Common myeloid progenitor, CD34-positive (primary cell): ENCODE data around the gene AGAP2.
"Not testable (repeated sequence)": the region's sequence is repeated elsewhere in the genome, so short reads cannot be mapped to it uniquely, and the experiment has no call there.

Experiments used
- CTCF ChIA-PET: fragments of 350-600 bp; sonication (Branson Sonifier 250); formaldehyde crosslinking; loops from one replicate; lab custom pipeline; 2021; ENCODE audit warnings: antibody characterized with exemption; lab: Charles Lee
- POLR2A ChIA-PET: fragments of 350-600 bp; sonication (Branson Sonifier 250); formaldehyde crosslinking; loops from one replicate; lab custom pipeline; 2021; ENCODE audit warnings: antibody characterized with exemption; lab: Charles Lee
- DNase-seq, 3 donors: peaks; one replicate each; pipeline versions ENCODE4 v3.0.0 to v3.0.0-alpha.2; 2013
- H3K27ac ChIP-seq, 2 experiments: 1 replicate in 1 of 2; 2 replicates in 1 of 2; pipeline ENCODE4 v1.7.0; 2013; ENCODE audit warnings: inconsistent platforms in 2 of 2, low read length in 2 of 2, mild to moderate bottlenecking in 2 of 2, low read depth in 1 of 2, moderate library complexity in 1 of 2; ENCODE audit not compliant: severe bottlenecking in 2 of 2, insufficient read depth in 1 of 2, poor library complexity in 1 of 2
- H3K27me3 ChIP-seq, 5 experiments: replicated peaks in 2 of 5; 1 replicate in 3 of 5; 2 replicates in 2 of 5; pipeline versions ENCODE4 v1.6.1 to v1.7.0; 2013; ENCODE audit warnings: low read length in 4 of 5, mild to moderate bottlenecking in 2 of 5, moderate library complexity in 2 of 5, inconsistent platforms in 1 of 5; ENCODE audit not compliant: insufficient read depth in 5 of 5, control insufficient read depth in 4 of 5
- H3K36me3 ChIP-seq, 4 experiments: 1 replicate in 2 of 4; 2 replicates in 2 of 4; pipeline versions ENCODE4 v1.6.1 to v1.7.0; 2013; ENCODE audit warnings: low read length in 3 of 4, control low read depth in 1 of 4, mild to moderate bottlenecking in 1 of 4; ENCODE audit not compliant: control insufficient read depth in 4 of 4, insufficient read depth in 4 of 4
- H3K4me1 ChIP-seq, 4 experiments: 1 replicate in 3 of 4; 2 replicates in 1 of 4; pipeline versions ENCODE4 v1.6.1 to v1.7.1; 2013; ENCODE audit warnings: low read length in 3 of 4, mild to moderate bottlenecking in 3 of 4, control low read depth in 1 of 4, inconsistent platforms in 1 of 4, moderate library complexity in 1 of 4; ENCODE audit not compliant: control insufficient read depth in 4 of 4, insufficient read depth in 4 of 4; ENCODE audit errors: control extremely low read depth in 1 of 4
- H3K4me3 ChIP-seq, 7 experiments: 1 replicate in 4 of 7; 2 replicates in 3 of 7; pipeline versions ENCODE4 v1.5.1 to v1.7.0; 2013; ENCODE audit warnings: mild to moderate bottlenecking in 7 of 7, low read length in 6 of 7, moderate library complexity in 6 of 7, inconsistent platforms in 2 of 7, low read depth in 2 of 7, control low read depth in 1 of 7; ENCODE audit not compliant: insufficient read depth in 4 of 7, control insufficient read depth in 1 of 7; ENCODE audit errors: extremely low read depth in 1 of 7
- H3K9me3 ChIP-seq, 5 experiments: 1 replicate in 4 of 5; 2 replicates in 1 of 5; pipeline versions ENCODE4 v1.6.1 to v1.7.1; 2013; ENCODE audit warnings: low read length in 4 of 5, mild to moderate bottlenecking in 2 of 5, inconsistent platforms in 1 of 5, low read depth in 1 of 5, moderate library complexity in 1 of 5; ENCODE audit not compliant: control insufficient read depth in 4 of 5, insufficient read depth in 2 of 5; ENCODE audit errors: control extremely low read depth in 1 of 5
- WGBS: methylation state at CpG from one replicate; pipeline ENCODE4 v1.1.5; 2013; ENCODE audit not compliant: insufficient coverage; 5-methylcytosine and 5-hydroxymethylcytosine counted together

Gene AGAP2

DNA sequence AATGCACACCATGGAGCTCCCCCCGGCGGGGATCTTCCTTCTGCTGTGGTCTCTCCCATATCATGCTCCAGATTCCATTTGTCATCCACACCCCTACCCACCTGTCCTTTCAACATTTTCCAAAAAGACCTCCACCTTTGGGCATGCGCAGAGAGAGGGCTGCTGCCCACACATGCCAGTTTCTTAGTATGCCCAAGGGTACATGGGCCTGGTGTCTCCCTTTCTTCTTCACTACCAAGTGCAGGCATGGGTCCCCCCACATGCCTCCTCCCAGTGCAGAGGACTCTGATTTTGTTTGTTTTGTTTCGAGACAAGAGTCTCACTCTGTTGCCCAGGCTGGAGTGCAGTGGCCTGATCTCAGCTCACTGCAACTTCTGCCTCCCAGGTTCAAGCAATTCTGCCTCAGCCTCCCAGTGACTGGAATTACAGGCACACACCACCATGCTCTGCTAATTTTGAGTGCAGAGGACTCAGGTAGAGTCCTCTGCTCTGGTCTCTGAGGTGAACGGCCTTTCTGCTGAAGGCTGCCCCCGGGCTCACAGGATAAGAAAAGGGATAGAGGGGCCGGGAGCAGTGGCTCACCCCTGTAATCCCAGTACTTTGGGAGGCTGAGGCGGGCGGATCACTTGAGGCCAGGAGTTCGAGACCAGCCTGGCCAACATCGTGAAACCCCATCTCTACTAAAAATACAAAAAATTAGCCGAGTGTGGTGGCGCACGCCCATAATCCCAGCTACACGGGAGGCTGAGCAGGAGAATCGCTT, 16.5 kb downstream of the AGAP2 start:
- H3K27ac ChIP-seq, DNase-seq, H3K27me3 ChIP-seq, H3K4me3 ChIP-seq, H3K9me3 ChIP-seq, H3K4me1 ChIP-seq: not testable (repeated sequence)
- ChIA-PET CTCF (interaction anchor here (0.9 to 2.2 kb wide), 4 partner anchors 9 to 138 kb away, joined by 3 to 9 read pairs (median 4); no protein-coding TSS in a partner anchor), POLR2A (interaction anchor here (0.8 kb wide), 1 partner anchor 11 kb away, joined by 3 read pairs; no protein-coding TSS in a partner anchor)
- peaks cover 16 to 82% (median 51%) of the 10 kb centered on the region in 4 experiments for H3K36me3 ChIP-seq
- WGBS, result 98% methylated on average over 15 of the region's 16 CpGs

DNA sequence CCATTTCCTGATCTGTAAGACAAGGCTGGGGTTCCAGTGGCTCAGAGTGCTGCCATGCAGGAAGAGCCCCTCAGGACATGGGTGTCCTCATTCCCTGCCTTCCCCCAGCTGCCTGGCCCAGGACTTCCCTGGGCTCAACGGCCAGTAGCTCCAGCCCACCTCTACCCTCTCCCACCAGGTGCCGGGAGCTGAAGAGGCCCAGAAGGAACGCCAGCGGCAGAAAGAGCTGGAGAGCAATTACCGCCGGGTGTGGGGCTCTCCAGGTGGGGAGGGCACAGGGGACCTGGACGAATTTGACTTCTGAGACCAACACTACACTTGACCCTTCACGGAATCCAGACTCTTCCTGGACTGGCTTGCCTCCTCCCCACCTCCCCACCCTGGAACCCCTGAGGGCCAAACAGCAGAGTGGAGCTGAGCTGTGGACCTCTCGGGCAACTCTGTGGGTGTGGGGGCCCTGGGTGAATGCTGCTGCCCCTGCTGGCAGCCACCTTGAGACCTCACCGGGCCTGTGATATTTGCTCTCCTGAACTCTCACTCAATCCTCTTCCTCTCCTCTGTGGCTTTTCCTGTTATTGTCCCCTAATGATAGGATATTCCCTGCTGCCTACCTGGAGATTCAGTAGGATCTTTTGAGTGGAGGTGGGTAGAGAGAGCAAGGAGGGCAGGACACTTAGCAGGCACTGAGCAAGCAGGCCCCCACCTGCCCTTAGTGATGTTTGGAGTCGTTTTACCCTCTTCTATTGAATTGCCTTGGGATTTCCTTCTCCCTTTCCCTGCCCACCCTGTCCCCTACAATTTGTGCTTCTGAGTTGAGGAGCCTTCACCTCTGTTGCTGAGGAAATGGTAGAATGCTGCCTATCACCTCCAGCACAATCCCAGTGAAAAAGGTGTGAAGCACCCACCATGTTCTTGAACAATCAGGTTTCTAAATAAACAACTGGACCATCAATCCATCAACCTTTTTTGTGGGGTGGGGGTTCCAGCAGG, 17.6 kb downstream of the AGAP2 start:
- no peak overlapping the region for H3K4me3 ChIP-seq
- ChIA-PET CTCF (interaction anchor here (0.7 to 2.2 kb wide), 5 partner anchors 12 to 65 kb away, joined by 3 to 9 read pairs (median 3); no protein-coding TSS in a partner anchor), POLR2A (no interaction called here)
- H3K27ac ChIP-seq, result no peak overlapping the region
- peaks cover 25 to 82% (median 54%) of the 10 kb centered on the region in 4 experiments for H3K36me3 ChIP-seq
- H3K27me3 ChIP-seq, result no peaks in the 10 kb centered on the region
- WGBS, result 100% methylated on average over 3 of the region's 11 CpGs
- no peaks in the 10 kb centered on the region for H3K9me3 ChIP-seq
- no peak for DNase-seq
- peaks cover 0 to 2% (median 0%) of the 10 kb centered on the region in 4 experiments for H3K4me1 ChIP-seq

DNA sequence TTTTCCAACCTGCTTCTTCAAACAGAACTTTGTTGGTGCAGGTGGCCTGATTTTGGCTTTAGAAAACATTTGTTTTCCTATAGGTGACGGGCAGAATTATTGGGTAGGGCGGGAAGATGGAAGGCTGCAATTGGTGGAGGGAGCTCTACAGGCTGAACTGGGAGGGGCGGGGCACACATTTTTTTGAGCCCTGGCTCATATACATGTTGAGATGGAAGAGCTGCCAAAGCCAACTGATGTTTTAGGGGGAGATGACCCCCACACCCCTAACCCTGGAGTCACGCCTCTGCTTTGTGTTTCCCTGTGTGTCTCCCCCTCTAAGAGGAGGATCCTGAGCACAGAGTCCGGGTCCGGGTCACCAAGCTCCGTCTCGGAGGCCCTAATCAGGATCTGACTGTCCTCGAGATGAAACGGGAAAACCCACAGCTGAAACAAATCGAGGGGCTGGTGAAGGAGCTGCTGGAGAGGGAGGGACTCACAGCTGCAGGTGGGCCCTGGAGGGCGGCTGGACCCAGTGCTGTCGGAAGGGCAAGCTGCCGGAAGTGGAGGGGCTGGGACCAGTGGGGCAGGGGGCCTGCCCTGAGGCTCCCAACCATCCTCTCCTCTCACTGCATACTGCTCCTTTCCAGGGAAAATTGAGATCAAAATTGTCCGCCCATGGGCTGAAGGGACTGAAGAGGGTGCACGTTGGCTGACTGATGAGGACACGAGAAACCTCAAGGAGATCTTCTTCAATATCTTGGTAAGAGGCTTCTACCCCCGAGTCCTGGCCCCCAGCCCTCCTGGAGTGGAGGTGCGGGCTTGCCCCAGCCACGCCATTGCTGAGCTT, 18.6 kb downstream of the AGAP2 start:
- ChIA-PET CTCF (interaction anchor here (0.7 to 2.2 kb wide), 7 partner anchors 12 to 64 kb away, joined by 3 to 9 read pairs (median 3); no protein-coding TSS in a partner anchor), POLR2A (no interaction called here)
- Histone ChIP-seq H3K27me3 (no peaks in the 10 kb centered on the region), H3K27ac (no peak overlapping the region), H3K9me3 (no peaks in the 10 kb centered on the region), H3K4me3 (no peak overlapping the region), H3K36me3 (peaks cover 27 to 85% (median 58%) of the 10 kb centered on the region in 4 experiments), H3K4me1 (no peaks in the 10 kb centered on the region)
- no peak for DNase-seq
- 96% methylated on average over 20 of the region's 20 CpGs for WGBS

DNA sequence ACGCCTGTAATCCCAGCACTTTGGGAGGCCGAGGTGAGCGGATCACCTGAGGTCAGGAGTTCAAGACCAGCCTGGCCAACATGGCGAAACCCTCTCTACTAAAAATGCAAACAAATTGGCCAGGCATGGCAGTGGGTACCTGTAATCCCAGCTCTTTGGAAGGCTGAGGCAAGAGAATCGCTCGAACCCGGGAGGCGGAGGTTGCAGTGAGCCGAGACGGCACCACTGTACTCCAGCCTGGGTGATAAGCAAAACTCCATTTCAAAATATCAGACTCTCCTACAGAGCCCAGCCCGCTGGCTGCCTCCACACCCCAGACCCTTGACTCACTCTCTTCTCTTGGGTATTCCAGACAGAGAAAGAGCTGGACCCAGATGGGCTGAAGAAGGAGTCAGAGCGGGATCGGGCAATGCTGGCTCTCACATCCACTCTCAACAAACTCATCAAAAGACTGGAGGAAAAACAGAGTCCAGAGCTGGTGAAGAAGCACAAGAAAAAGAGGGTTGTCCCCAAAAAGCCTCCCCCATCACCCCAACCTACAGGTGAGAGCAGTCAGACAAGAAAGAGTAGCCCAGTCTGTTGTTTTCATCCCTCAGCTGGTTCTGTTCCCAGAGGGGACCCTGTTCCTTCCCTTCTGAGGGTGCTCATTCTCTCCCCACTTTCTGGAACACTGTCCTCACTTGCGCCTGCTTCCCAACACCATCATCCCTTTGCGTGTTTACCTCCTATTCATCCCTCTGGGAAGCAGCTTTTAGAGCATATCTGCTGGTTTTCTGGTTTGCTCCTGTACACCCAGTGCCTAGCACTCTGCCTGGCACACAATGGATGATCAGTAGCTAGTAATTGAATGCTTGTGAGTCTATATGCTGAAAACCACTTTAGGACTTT, 19.7 kb downstream of the AGAP2 start:
- CTCF ChIA-PET, result interaction anchor here (1.0 to 1.4 kb wide), 4 partner anchors 11 to 60 kb away, joined by 3 to 8 read pairs (median 3); no protein-coding TSS in a partner anchor
- POLR2A ChIA-PET, result no interaction called here
- no peaks in the 10 kb centered on the region for H3K9me3 ChIP-seq
- H3K36me3 ChIP-seq, result peaks cover 27 to 74% (median 60%) of the 10 kb centered on the region in 4 experiments
- no peak overlapping the region for H3K27ac ChIP-seq
- H3K27me3 ChIP-seq, result no peaks in the 10 kb centered on the region
- H3K4me1 ChIP-seq, result no peaks in the 10 kb centered on the region
- H3K4me3 ChIP-seq, result no peak overlapping the region
- DNase-seq, result no peak
- WGBS, result 97% methylated on average over 11 of the region's 15 CpGs

DNA sequence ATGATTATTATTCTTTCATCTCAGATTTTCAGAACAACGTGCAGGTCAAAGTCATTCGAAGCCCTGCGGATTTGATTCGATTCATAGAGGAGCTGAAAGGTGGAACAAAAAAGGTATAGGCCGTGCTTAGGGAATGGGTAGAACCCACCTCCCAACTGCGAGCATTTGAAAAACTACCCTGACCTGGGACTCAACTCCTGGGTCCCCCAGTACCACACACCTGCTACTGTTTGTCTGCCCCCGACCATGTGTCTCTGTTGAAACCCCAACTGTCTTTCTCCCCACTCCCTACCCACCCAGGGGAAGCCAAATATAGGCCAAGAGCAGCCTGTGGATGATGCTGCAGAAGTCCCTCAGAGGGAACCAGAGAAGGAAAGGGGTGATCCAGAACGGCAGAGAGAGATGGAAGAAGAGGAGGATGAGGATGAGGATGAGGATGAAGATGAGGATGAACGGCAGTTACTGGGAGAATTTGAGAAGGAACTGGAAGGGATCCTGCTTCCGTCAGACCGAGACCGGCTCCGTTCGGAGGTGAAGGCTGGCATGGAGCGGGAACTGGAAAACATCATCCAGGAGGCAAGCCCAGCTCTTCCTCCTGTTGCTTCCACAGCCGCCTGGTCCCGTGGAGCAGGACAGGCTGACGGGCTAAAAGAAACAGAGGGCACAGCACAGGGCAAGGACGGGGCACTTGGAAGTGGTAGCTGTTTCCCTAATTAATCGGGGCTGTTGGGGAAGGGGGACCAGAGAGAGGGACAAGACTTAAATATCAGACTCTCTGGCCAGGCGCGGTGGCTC, 20.5 kb downstream of the AGAP2 start:
- Histone ChIP-seq H3K4me1 (no peaks in the 10 kb centered on the region), H3K4me3 (no peak overlapping the region), H3K36me3 (peaks cover 27 to 72% (median 60%) of the 10 kb centered on the region in 4 experiments), H3K27ac (no peak overlapping the region), H3K27me3 (no peaks in the 10 kb centered on the region), H3K9me3 (no peaks in the 10 kb centered on the region)
- no peak for DNase-seq
- WGBS, result 96% methylated on average over 20 of the region's 22 CpGs
- POLR2A ChIA-PET, result no interaction called here
- CTCF ChIA-PET, result interaction anchor here (1.0 kb wide), 1 partner anchor 15 kb away, joined by 3 read pairs; no protein-coding TSS in a partner anchor
